HepG2 (cell line): Measurements from ENCODE around the gene MCRIP2. TPM values are rescaled to one million over a fixed set of nuclear protein-coding genes. Genes with fewer than 3 reads are reported as not detected.

Experiments used
- ATAC-seq: fragments of 200-7000 bp; cut with Tn5 transposase; 3 replicates; pipeline ENCODE4 v1.9.1; 2020; ENCODE audit warnings: mild to moderate bottlenecking, moderate library complexity
- BruUV-seq: library from RNA; stranded (reverse); fragments of 400-500 nt; replicated peaks from 2 replicates; lab custom pipeline; 2021; lab: Mats Ljungman, UMichigan
- CTCF ChIA-PET: fragments of 300-600 bp; formaldehyde crosslinking; extraction: SDS; loops from one replicate; lab custom pipeline; 2021; ENCODE audit warnings: low total read pairs, inconsistent platforms, low intra/inter-chr PET ratio; lab: Yijun Ruan, JAX
- POLR2A ChIA-PET: fragments of 350-600 bp; sonication (Branson Sonifier 250); formaldehyde crosslinking; loops from one replicate; lab custom pipeline; 2020; ENCODE audit warnings: antibody characterized with exemption, inconsistent platforms; lab: Yijun Ruan, JAX
- DNase-seq: peaks from one replicate; pipeline ENCODE4 v3.0.0-alpha.2; 2015; ENCODE audit warnings: low spot score
- FAIRE-seq: peaks from 3 replicates; lab custom pipeline; 2011; peaks lifted over from hg19 to GRCh38; lab: Jason Lieb, UNC
- H2AFZ ChIP-seq: one replicate; pipeline ENCODE4 v1.6.1; 2011; ENCODE audit warnings: low read length, inconsistent platforms
- H3K27ac ChIP-seq: fragments of 300-600 bp; 3 replicates; pipeline ENCODE4 v1.8.0; 2011; ENCODE audit warnings: mixed run types, mild to moderate bottlenecking, mixed read lengths, low read length, inconsistent platforms; ENCODE audit not compliant: insufficient read depth; ENCODE audit errors: extremely low read length
- H3K27me3 ChIP-seq, 2 experiments: fragments of 200-600 bp in 1 of 2; 2 replicates in 1 of 2; 3 replicates in 1 of 2; pipeline versions ENCODE4 v1.6.0 to v1.8.0; 2011; ENCODE audit warnings: low read length in 2 of 2, mild to moderate bottlenecking in 2 of 2, moderate library complexity in 2 of 2, inconsistent platforms in 1 of 2; ENCODE audit not compliant: insufficient read depth in 2 of 2, control insufficient read depth in 1 of 2
- H3K36me3 ChIP-seq, 2 experiments: fragments of 200-600 bp in 1 of 2; replicated peaks in 1 of 2; 2 replicates in 1 of 2; 3 replicates in 1 of 2; pipeline versions ENCODE4 v1.5.1 to v1.8.0; 2011; ENCODE audit warnings: low read length in 2 of 2, inconsistent platforms in 1 of 2; ENCODE audit not compliant: insufficient read depth in 2 of 2, control insufficient read depth in 1 of 2
- H3K4me1 ChIP-seq: 2 replicates; pipeline ENCODE4 v1.5.1; 2012; ENCODE audit warnings: low read length, inconsistent platforms; ENCODE audit not compliant: insufficient read depth
- H3K4me2 ChIP-seq: 2 replicates; pipeline ENCODE4 v1.6.0; 2011; ENCODE audit warnings: low read depth, low read length, inconsistent platforms
- H3K4me3 ChIP-seq, 3 experiments: fragments of 200-600 bp in 1 of 3; sonication (generic), shearing (Covaris generic) in 1 of 3; replicated peaks in 1 of 3; 2 replicates each; pipeline ENCODE4 v1.5.1; 2011 to 2016; ENCODE audit warnings: low read length in 3 of 3, inconsistent platforms in 2 of 3, low read depth in 2 of 3, mild to moderate bottlenecking in 2 of 3, control low read depth in 1 of 3, mixed read lengths in 1 of 3; ENCODE audit not compliant: insufficient read depth in 1 of 3
- H3K79me2 ChIP-seq: one replicate; pipeline ENCODE4 v1.6.1; 2011; ENCODE audit warnings: low read length, inconsistent platforms; ENCODE audit not compliant: insufficient read depth
- H3K9ac ChIP-seq: 2 replicates; pipeline ENCODE4 v1.6.0; 2011; ENCODE audit warnings: mild to moderate bottlenecking, low read depth, low read length, inconsistent platforms; ENCODE audit not compliant: insufficient read depth
- H3K9me3 ChIP-seq: 2 replicates; pipeline ENCODE4 v1.5.1; 2012; ENCODE audit warnings: mild to moderate bottlenecking, low read length
- H4K20me1 ChIP-seq: 2 replicates; pipeline ENCODE4 v1.6.0; 2011; ENCODE audit warnings: inconsistent platforms, mild to moderate bottlenecking, low read length, moderate library complexity; ENCODE audit not compliant: insufficient read depth
- AGO2 ChIP-seq: fragments of 200-400 bp; formaldehyde crosslinking; optimal IDR thresholded peaks from 2 replicates; pipeline ENCODE3; 2017; ENCODE audit warnings: mild to moderate bottlenecking, low read depth, low read length, moderate library complexity
- ATF7 ChIP-seq, 2 experiments: fragments of 450-650 bp in 1 of 2; sonication (generic) in 1 of 2; formaldehyde crosslinking in 1 of 2; IDR thresholded peaks; 2 replicates each; pipeline versions ENCODE4 v1.4.0 to v1.6.1; 2016 to 2020; ENCODE audit warnings: antibody characterized with exemption in 1 of 2, mild to moderate bottlenecking in 1 of 2, missing genetic modification reagents in 1 of 2
- CREB1 ChIP-seq, 2 experiments: fragments of 450-650 bp in 1 of 2; IDR thresholded peaks; 2 replicates each; pipeline ENCODE4 v1.6.1; 2016 to 2017; ENCODE audit warnings: control low read depth in 1 of 2, mild to moderate bottlenecking in 1 of 2, missing compliant biosample characterization in 1 of 2, missing genetic modification characterization in 1 of 2
- FOXO4 ChIP-seq: sonication (generic); formaldehyde crosslinking; conservative IDR thresholded peaks from 2 replicates; pipeline ENCODE4 v1.8.1; 2023; ENCODE audit warnings: missing genetic modification reagents
- FOXP1 ChIP-seq, 2 experiments: fragments of 450-650 bp in 1 of 2; IDR thresholded peaks; 2 replicates each; pipeline ENCODE4 v1.6.1; 2017 to 2018; ENCODE audit warnings: antibody characterized with exemption in 1 of 2
- PHB2 ChIP-seq: fragments of 450-650 bp; IDR thresholded peaks from 2 replicates; pipeline ENCODE4 v1.6.1; 2018; ENCODE audit not compliant: partially characterized antibody
- SRSF1 ChIP-seq: fragments of 200-400 bp; formaldehyde crosslinking; optimal IDR thresholded peaks from 2 replicates; pipeline ENCODE3; 2017; ENCODE audit warnings: mild to moderate bottlenecking, low read depth, low read length, moderate library complexity
- WGBS: methylation state at CpG from one replicate; pipeline ENCODE4 v1.1.6; 2017; ENCODE audit warnings: low lambda C conversion rate; 5-methylcytosine and 5-hydroxymethylcytosine counted together
- in situ Hi-C: cut with HindIII; loops from 2 replicates; pipeline ENCODE4 v1.10.0; 2017; ENCODE audit warnings: low pct_unique_long_range_greater_than_20kb; ENCODE audit not compliant: extremely low pct_ligation_motif_present
- intact Hi-C: fragments of 100-400 bp; cut with micrococcal nuclease; formaldehyde crosslinking; loops from one replicate; pipeline ENCODE4 v1.10.0; 2022; ENCODE audit not compliant: unreplicated experiment
- polyA plus RNA-seq, 8 experiments: library from polyadenylated mRNA; depleted of rRNA in 3 of 8; stranded (reverse) in 7 of 8; unstranded in 1 of 8; fragments of >200 nt; fragmentation: Illumina TruSeq in 4 of 8; extraction: Trizol in 4 of 8; gene quantifications; 2 replicates each; pipeline versions ENCODE4 v1.2.1 to v1.2.3, GENCODE V29; 2011 to 2016; ENCODE audit warnings: low read depth in 4 of 8, missing spikeins in 1 of 8, mixed read lengths in 1 of 8; ENCODE audit not compliant: insufficient read depth in 1 of 8
- total RNA-seq, 5 experiments: library from RNA; depleted of rRNA; stranded (reverse); fragments of >200 nt; fragmentation: Illumina TruSeq; extraction: Trizol; gene quantifications; 2 replicates each; pipeline ENCODE4 v1.2.3, GENCODE V29; 2016; ENCODE audit warnings: low read depth in 1 of 5
- TF ChIP-seq, protein P1 (sequence below): sonication (generic); formaldehyde crosslinking; IDR thresholded peaks from 2 replicates; pipeline ENCODE4 v1.5.1; 2020; ENCODE audit warnings: mild to moderate bottlenecking, missing genetic modification reagents, moderate library complexity

Gene MCRIP2
- total and polyA plus RNA-seq, 2 of the 13 experiments (the other 11 are each of a cell fraction or from before 2014, with no cell fraction given) = 39.6 to 76.7 TPM

GRCh38 chr16:625117-625976, 16.3 kb upstream of the MCRIP2 start:
- H3K9me3 ChIP-seq = no peaks in the 10 kb centered on the region
- CTCF ChIA-PET = no interaction called here
- H3K27me3 ChIP-seq = no peaks in the 10 kb centered on the region
- FAIRE-seq (no peak), ATAC-seq (no peak), DNase-seq (no peak)
- H3K79me2 ChIP-seq = no peaks in the 10 kb centered on the region
- peaks cover 16% of the 10 kb centered on the region for H3K4me1 ChIP-seq
- H3K27ac ChIP-seq = no peak overlapping the region
- no peaks in the 10 kb centered on the region for H4K20me1 ChIP-seq
- no TSS peak for BruUV-seq
- H3K36me3 ChIP-seq = peaks cover 4% of the 10 kb centered on the region in 2 experiments; a peak in 2 of 5 replicates
- POLR2A ChIA-PET = interaction anchor here (0.8 kb wide), 1 partner anchor 11 kb away, joined by 3 read pairs; the partner anchor contains the start of gene METTL26
- H3K4me3 ChIP-seq = no peak overlapping the region
- WGBS = 95% methylated on average over 8 of the region's 37 CpGs
- in situ Hi-C loops (no loop called here), intact Hi-C loops (no loop called here)
- no peak overlapping the region for H3K4me2 ChIP-seq
- no peak overlapping the region for H3K9ac ChIP-seq
- TF ChIP-seq FOXP1 (IDR thresholded peaks at IDR 0.05) (no peak), FOXP1 (CRISPR knock-in tag; IDR thresholded peaks at IDR 0.05) (no peak), CREB1 (IDR thresholded peaks at IDR 0.05) (0 out of 2 replicates have a peak, but pooled peaks have one; percentile 32), CREB1 (CRISPR knock-in tag; IDR thresholded peaks at IDR 0.05) (no peak), AGO2 (peak; percentile 56), ATF7 (IDR thresholded peaks at IDR 0.05) (peak; percentile 52), ATF7 (CRISPR knock-in tag; IDR thresholded peaks at IDR 0.05) (no peak), SRSF1 (no peak), PHB2 (no peak), FOXO4 (CRISPR knock-in tag) (no peak)
- TF ChIP-seq, protein P1, sequence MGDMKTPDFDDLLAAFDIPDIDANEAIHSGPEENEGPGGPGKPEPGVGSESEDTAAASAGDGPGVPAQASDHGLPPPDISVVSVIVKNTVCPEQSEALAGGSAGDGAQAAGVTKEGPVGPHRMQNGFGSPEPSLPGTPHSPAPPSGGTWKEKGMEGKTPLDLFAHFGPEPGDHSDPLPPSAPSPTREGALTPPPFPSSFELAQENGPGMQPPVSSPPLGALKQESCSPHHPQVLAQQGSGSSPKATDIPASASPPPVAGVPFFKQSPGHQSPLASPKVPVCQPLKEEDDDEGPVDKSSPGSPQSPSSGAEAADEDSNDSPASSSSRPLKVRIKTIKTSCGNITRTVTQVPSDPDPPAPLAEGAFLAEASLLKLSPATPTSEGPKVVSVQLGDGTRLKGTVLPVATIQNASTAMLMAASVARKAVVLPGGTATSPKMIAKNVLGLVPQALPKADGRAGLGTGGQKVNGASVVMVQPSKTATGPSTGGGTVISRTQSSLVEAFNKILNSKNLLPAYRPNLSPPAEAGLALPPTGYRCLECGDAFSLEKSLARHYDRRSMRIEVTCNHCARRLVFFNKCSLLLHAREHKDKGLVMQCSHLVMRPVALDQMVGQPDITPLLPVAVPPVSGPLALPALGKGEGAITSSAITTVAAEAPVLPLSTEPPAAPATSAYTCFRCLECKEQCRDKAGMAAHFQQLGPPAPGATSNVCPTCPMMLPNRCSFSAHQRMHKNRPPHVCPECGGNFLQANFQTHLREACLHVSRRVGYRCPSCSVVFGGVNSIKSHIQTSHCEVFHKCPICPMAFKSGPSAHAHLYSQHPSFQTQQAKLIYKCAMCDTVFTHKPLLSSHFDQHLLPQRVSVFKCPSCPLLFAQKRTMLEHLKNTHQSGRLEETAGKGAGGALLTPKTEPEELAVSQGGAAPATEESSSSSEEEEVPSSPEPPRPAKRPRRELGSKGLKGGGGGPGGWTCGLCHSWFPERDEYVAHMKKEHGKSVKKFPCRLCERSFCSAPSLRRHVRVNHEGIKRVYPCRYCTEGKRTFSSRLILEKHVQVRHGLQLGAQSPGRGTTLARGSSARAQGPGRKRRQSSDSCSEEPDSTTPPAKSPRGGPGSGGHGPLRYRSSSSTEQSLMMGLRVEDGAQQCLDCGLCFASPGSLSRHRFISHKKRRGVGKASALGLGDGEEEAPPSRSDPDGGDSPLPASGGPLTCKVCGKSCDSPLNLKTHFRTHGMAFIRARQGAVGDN = 0 out of 2 replicates have a peak, but pooled peaks have one; percentile 9
- no peak overlapping the region for H2AFZ ChIP-seq
